Liver (tissue), 9 donors: Measurements from ENCODE around the gene ABCA3. TPM values are rescaled to one million over a fixed set of nuclear protein-coding genes. Genes with fewer than 3 reads are reported as not detected.

Source experiments
- DNase-seq: peaks from one replicate; pipeline ENCODE4 v3.0.0-alpha.2; 2017; ENCODE audit warnings: low spot score
- H3K27ac ChIP-seq, 2 donors: one replicate each; pipeline ENCODE4 v1.7.0; 2013; ENCODE audit warnings: inconsistent platforms in 2 of 2, low read length in 2 of 2, control low read depth in 1 of 2, low read depth in 1 of 2, mild to moderate bottlenecking in 1 of 2
- H3K27me3 ChIP-seq, 4 donors: one replicate each; pipeline versions ENCODE4 v1.6.1 to v1.7.0; 2013; ENCODE audit warnings: low read length in 3 of 4, inconsistent platforms in 1 of 4, mild to moderate bottlenecking in 1 of 4, moderate library complexity in 1 of 4; ENCODE audit not compliant: control insufficient read depth in 4 of 4, insufficient read depth in 4 of 4
- H3K36me3 ChIP-seq, 4 donors: one replicate each; pipeline versions ENCODE4 v1.6.1 to v1.7.0; 2013; ENCODE audit warnings: low read length in 3 of 4, mild to moderate bottlenecking in 3 of 4, low read depth in 1 of 4, moderate library complexity in 1 of 4; ENCODE audit not compliant: control insufficient read depth in 4 of 4, insufficient read depth in 3 of 4
- H3K4me1 ChIP-seq, 4 donors: one replicate each; pipeline versions ENCODE4 v1.6.1 to v1.7.0; 2013; ENCODE audit warnings: low read length in 3 of 4, mild to moderate bottlenecking in 3 of 4, moderate library complexity in 1 of 4; ENCODE audit not compliant: control insufficient read depth in 4 of 4, insufficient read depth in 4 of 4
- H3K4me3 ChIP-seq, 3 donors: one replicate each; pipeline versions ENCODE4 v1.6.1 to v1.7.0; 2013; ENCODE audit warnings: low read length in 3 of 3, control low read depth in 1 of 3, low read depth in 1 of 3, mild to moderate bottlenecking in 1 of 3
- H3K9ac ChIP-seq, 2 donors: one replicate each; pipeline ENCODE4 v1.7.0; 2013; ENCODE audit warnings: low read length in 2 of 2, mild to moderate bottlenecking in 2 of 2, moderate library complexity in 2 of 2, control low read depth in 1 of 2, low read depth in 1 of 2
- H3K9me3 ChIP-seq, 4 donors: one replicate each; pipeline versions ENCODE4 v1.6.1 to v1.7.0; 2013; ENCODE audit warnings: low read length in 3 of 4; ENCODE audit not compliant: control insufficient read depth in 4 of 4
- CTCF ChIP-seq: fragments of 150-350 bp; IDR thresholded peaks from 2 replicates; pipeline ENCODE4 v1.5.1; 2017; ENCODE audit warnings: improper control_type of control experiment, low read depth, low read length; ENCODE audit not compliant: missing input control
- FOXA1 ChIP-seq: IDR thresholded peaks from 2 replicates; pipeline ENCODE4 v1.6.1; 2016; ENCODE audit warnings: antibody characterized with exemption
- FOXA2 ChIP-seq: IDR thresholded peaks from 2 replicates; pipeline ENCODE4 v1.6.1; 2016; ENCODE audit warnings: antibody characterized with exemption
- GABPA ChIP-seq, 2 donors: IDR thresholded peaks in 1 of 2; conservative IDR thresholded peaks in 1 of 2; 2 replicates each; pipeline ENCODE4 v1.6.1; 2016; ENCODE audit warnings: antibody characterized with exemption in 2 of 2, mild to moderate bottlenecking in 1 of 2, moderate library complexity in 1 of 2
- HNF4A ChIP-seq, 2 donors: conservative IDR thresholded peaks; 2 replicates each; pipeline ENCODE4 v1.6.1; 2016; ENCODE audit warnings: antibody characterized with exemption in 2 of 2, mild to moderate bottlenecking in 2 of 2
- HNF4G ChIP-seq: IDR thresholded peaks from 2 replicates; pipeline ENCODE4 v1.6.1; 2016; ENCODE audit warnings: antibody characterized with exemption
- JUND ChIP-seq, 2 donors: IDR thresholded peaks; 2 replicates each; pipeline ENCODE4 v1.6.1; 2016; ENCODE audit warnings: antibody characterized with exemption in 2 of 2
- NR2F2 ChIP-seq: IDR thresholded peaks from 2 replicates; pipeline ENCODE4 v1.6.1; 2016; ENCODE audit warnings: antibody characterized with exemption
- RAD21 ChIP-seq, 2 donors: IDR thresholded peaks; 2 replicates each; pipeline ENCODE4 v1.6.1; 2016; ENCODE audit warnings: antibody characterized with exemption in 2 of 2, mild to moderate bottlenecking in 2 of 2
- RXRA ChIP-seq, 2 donors: IDR thresholded peaks; 2 replicates each; pipeline ENCODE4 v1.6.1; 2017 to 2018; ENCODE audit warnings: antibody characterized with exemption in 2 of 2, mild to moderate bottlenecking in 1 of 2
- SP1 ChIP-seq: IDR thresholded peaks from 2 replicates; pipeline ENCODE4 v1.6.1; 2018; ENCODE audit warnings: antibody characterized with exemption, mild to moderate bottlenecking
- TAF1 ChIP-seq: conservative IDR thresholded peaks from 2 replicates; pipeline ENCODE4 v1.6.1; 2016; ENCODE audit warnings: antibody characterized with exemption, mild to moderate bottlenecking
- YY1 ChIP-seq: IDR thresholded peaks from 2 replicates; pipeline ENCODE4 v1.6.1; 2016; ENCODE audit warnings: antibody characterized with exemption, mild to moderate bottlenecking
- ZBTB33 ChIP-seq: IDR thresholded peaks from 2 replicates; pipeline ENCODE4 v1.6.1; 2016; ENCODE audit warnings: antibody characterized with exemption
- WGBS: extraction: QIAGEN DNeasy Blood & Tissue Kit; methylation state at CpG from one replicate; pipeline ENCODE4 v1.1.7; 2013; 5-methylcytosine and 5-hydroxymethylcytosine counted together
- polyA plus RNA-seq, 2 donors: library from polyadenylated mRNA; stranded (reverse) in 1 of 2; unstranded in 1 of 2; fragments of 200-250 nt in 1 of 2; fragments of >200 nt in 1 of 2; fragmentation: Nextera tagmentation in 1 of 2; extraction: Ambion mirVana in 1 of 2; gene quantifications; one replicate each; pipeline versions ENCODE4 v1.2.1 to v1.2.3, GENCODE V29; 2013 to 2015
- total RNA-seq, 2 donors: library from RNA; depleted of rRNA; stranded (reverse); fragments of >200 nt; gene quantifications; one replicate each; pipeline ENCODE4 v1.2.3, GENCODE V29; 2014
- TF ChIP-seq, protein P1 (sequence below): IDR thresholded peaks from 2 replicates; pipeline ENCODE4 v1.6.1; 2016; ENCODE audit warnings: antibody characterized with exemption
- TF ChIP-seq, protein P2 (sequence below): IDR thresholded peaks from 2 replicates; pipeline ENCODE4 v1.6.1; 2016; ENCODE audit warnings: antibody characterized with exemption, mild to moderate bottlenecking
- TF ChIP-seq, protein P3 (sequence below): IDR thresholded peaks from 2 replicates; pipeline ENCODE4 v1.6.1; 2016; ENCODE audit warnings: antibody characterized with exemption
- donor health status: healthy.
- donor health status: healthy.
- donor health status: healthy.
- donor health status: healthy.
- donor health status: healthy.

The ABCA3 gene
- total and polyA plus RNA-seq, 4 donors = 0.47 to 1.1 (median 0.77) TPM

- H3K4me1 ChIP-seq = no peaks in the 10 kb centered on the region
- no peak for TF ChIP-seq YY1
- TF ChIP-seq, protein P1, sequence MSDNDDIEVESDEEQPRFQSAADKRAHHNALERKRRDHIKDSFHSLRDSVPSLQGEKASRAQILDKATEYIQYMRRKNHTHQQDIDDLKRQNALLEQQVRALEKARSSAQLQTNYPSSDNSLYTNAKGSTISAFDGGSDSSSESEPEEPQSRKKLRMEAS = no peak
- TF ChIP-seq JUND (IDR thresholded peaks at IDR 0.05) = no peak
- TF ChIP-seq HNF4G = no peak
- TF ChIP-seq RXRA (IDR thresholded peaks at IDR 0.05) = no peak
- TF ChIP-seq, protein P2, sequence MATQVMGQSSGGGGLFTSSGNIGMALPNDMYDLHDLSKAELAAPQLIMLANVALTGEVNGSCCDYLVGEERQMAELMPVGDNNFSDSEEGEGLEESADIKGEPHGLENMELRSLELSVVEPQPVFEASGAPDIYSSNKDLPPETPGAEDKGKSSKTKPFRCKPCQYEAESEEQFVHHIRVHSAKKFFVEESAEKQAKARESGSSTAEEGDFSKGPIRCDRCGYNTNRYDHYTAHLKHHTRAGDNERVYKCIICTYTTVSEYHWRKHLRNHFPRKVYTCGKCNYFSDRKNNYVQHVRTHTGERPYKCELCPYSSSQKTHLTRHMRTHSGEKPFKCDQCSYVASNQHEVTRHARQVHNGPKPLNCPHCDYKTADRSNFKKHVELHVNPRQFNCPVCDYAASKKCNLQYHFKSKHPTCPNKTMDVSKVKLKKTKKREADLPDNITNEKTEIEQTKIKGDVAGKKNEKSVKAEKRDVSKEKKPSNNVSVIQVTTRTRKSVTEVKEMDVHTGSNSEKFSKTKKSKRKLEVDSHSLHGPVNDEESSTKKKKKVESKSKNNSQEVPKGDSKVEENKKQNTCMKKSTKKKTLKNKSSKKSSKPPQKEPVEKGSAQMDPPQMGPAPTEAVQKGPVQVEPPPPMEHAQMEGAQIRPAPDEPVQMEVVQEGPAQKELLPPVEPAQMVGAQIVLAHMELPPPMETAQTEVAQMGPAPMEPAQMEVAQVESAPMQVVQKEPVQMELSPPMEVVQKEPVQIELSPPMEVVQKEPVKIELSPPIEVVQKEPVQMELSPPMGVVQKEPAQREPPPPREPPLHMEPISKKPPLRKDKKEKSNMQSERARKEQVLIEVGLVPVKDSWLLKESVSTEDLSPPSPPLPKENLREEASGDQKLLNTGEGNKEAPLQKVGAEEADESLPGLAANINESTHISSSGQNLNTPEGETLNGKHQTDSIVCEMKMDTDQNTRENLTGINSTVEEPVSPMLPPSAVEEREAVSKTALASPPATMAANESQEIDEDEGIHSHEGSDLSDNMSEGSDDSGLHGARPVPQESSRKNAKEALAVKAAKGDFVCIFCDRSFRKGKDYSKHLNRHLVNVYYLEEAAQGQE = no peak
- no peak for TF ChIP-seq HNF4A (conservative IDR thresholded peaks at IDR 0.05)
- TF ChIP-seq, protein P3, sequence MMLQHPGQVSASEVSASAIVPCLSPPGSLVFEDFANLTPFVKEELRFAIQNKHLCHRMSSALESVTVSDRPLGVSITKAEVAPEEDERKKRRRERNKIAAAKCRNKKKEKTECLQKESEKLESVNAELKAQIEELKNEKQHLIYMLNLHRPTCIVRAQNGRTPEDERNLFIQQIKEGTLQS = no peak
- TF ChIP-seq ZBTB33 = no peak
- no peak for TF ChIP-seq FOXA2
- WGBS = 74% methylated on average over 23 of the region's 23 CpGs
- no peak overlapping the region for H3K4me3 ChIP-seq
- H3K36me3 ChIP-seq = no peaks in the 10 kb centered on the region
- no peak overlapping the region for H3K9ac ChIP-seq
- no peaks in the 10 kb centered on the region for H3K27me3 ChIP-seq
- DNase-seq = no peak
- no peaks in the 10 kb centered on the region for H3K9me3 ChIP-seq
- no peak overlapping the region for H3K27ac ChIP-seq
Observed at GRCh38 chr16:2331199-2331930, 9.2 kb downstream of the ABCA3 start.

DNA sequence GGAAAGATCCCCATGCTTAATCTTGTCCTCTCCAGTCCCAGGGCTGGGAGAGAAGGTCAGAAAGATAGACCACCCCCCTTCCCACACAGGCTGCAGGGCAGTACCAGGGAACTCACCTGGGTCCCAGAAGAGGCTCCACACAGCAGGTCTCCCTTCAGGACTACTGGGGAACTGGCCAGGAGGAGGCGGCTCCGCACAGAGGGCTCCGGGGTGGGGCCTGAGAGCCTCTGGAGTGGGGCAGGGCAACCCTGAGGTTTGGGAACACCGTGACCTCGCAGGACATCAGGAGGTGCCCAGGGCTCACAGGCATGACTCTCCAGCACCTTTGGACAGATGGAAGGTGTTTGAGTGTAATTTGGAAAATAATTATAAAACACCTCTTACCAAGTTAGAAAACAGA, 11.0 kb downstream of the ABCA3 start:
- WGBS = 93% methylated on average over 5 of the region's 5 CpGs
- H3K4me1 ChIP-seq = no peaks in the 10 kb centered on the region
- H3K27me3 ChIP-seq = no peaks in the 10 kb centered on the region
- H3K9me3 ChIP-seq = no peaks in the 10 kb centered on the region
- no peak for DNase-seq
- no peak overlapping the region for H3K4me3 ChIP-seq
- no peaks in the 10 kb centered on the region for H3K36me3 ChIP-seq
- no peak overlapping the region for H3K27ac ChIP-seq
- no peak overlapping the region for H3K9ac ChIP-seq
- TF ChIP-seq HNF4G (no peak), FOXA1 (no peak), GABPA (IDR thresholded peaks at IDR 0.05 in 1 of 2, conservative IDR thresholded peaks at IDR 0.05 in 1 of 2) (no peak), JUND (IDR thresholded peaks at IDR 0.05) (no peak), SP1 (no peak), ZBTB33 (no peak), YY1 (no peak), TAF1 (no peak), FOXA2 (no peak), RXRA (IDR thresholded peaks at IDR 0.05) (no peak), RAD21 (IDR thresholded peaks at IDR 0.05) (no peak), HNF4A (conservative IDR thresholded peaks at IDR 0.05) (no peak), NR2F2 (no peak), CTCF (no peak)
- TF ChIP-seq, protein P3 = no peak
- TF ChIP-seq, protein P2 = no peak
